Stimulated activated CD8-positive, alpha-beta memory T cell treated with anti-CD3 and anti-CD28 coated beads, Interleukin-4, amount 100 ng/mL, for 48 hours (primary cell): ENCODE data around the gene PPP2R2C.

Source experiments
- DNase-seq: peaks from one replicate; pipeline ENCODE4 v3.0.0-alpha.2; 2020

Gene PPP2R2C

GRCh38 chr4:6493658-6494304, 21.4 kb upstream of the PPP2R2C start:
- DNase-seq: no peak

GRCh38 chr4:6492861-6493657, 20.6 kb upstream of the PPP2R2C start:
- no peak for DNase-seq

- DNase-seq: no peak
Measured at GRCh38 chr4:6492027-6492590, 19.7 kb upstream of the PPP2R2C start.

GRCh38 chr4:6491235-6491634, 18.8 kb upstream of the PPP2R2C start:
- DNase-seq: no peak

GRCh38 chr4:6489927-6490326, 17.5 kb upstream of the PPP2R2C start:
- DNase-seq: no peak

- no peak for DNase-seq
Measured at GRCh38 chr4:6487466-6487865, 15.1 kb upstream of the PPP2R2C start.

GRCh38 chr4:6480534-6481088, 8.2 kb upstream of the PPP2R2C start:
- no peak for DNase-seq

GRCh38 chr4:6478546-6479220, 6.3 kb upstream of the PPP2R2C start:
- DNase-seq: no peak

GRCh38 chr4:6476893-6477292, 4.5 kb upstream of the PPP2R2C start:
- DNase-seq: no peak

- peak; percentile 4 for DNase-seq
Measured at GRCh38 chr4:6475492-6476020, 3.1 kb upstream of the PPP2R2C start.

- no peak for DNase-seq
Measured at GRCh38 chr4:6474705-6475457, 2.5 kb upstream of the PPP2R2C start.

- peak; percentile 24 for DNase-seq
Measured at GRCh38 chr4:6474053-6474568, 1.7 kb upstream of the PPP2R2C start.

- peak; percentile 20 for DNase-seq
Measured at GRCh38 chr4:6473264-6474052, 1.0 kb upstream of the PPP2R2C start.

- peak; percentile 23 for DNase-seq
Measured at GRCh38 chr4:6472008-6472386, 417 bp downstream of the PPP2R2C start.

- peak; percentile 20 for DNase-seq
Measured at GRCh38 chr4:6471307-6472007, 957 bp downstream of the PPP2R2C start.

- peak; percentile 22 for DNase-seq
Measured at GRCh38 chr4:6470502-6471306, 1.7 kb downstream of the PPP2R2C start.

- DNase-seq: peak; percentile 18
Measured at GRCh38 chr4:6469898-6470501, 2.4 kb downstream of the PPP2R2C start.

- DNase-seq: peak; percentile 14
Measured at GRCh38 chr4:6469144-6469543, 3.3 kb downstream of the PPP2R2C start.

- no peak for DNase-seq
Measured at GRCh38 chr4:6468376-6468775, 4.0 kb downstream of the PPP2R2C start.
